Stimulated activated naive CD8-positive, alpha-beta T cell treated with anti-CD3 and anti-CD28 coated beads, Interleukin-15, amount 100 ng/mL, for 72 hours (primary cell): Measurements from ENCODE around the gene MOSMO.

Source experiments
- ATAC-seq: fragments of 150-1000 bp; cut with Tn5 transposase; 2 replicates; pipeline ENCODE4 v1.10.0; 2021; ENCODE audit warnings: mild to moderate bottlenecking, moderate library complexity
- DNase-seq, 2 donors: peaks; one replicate each; pipeline ENCODE4 v3.0.0; 2021 to 2022
- H3K27ac Mint-ChIP-seq, 2 donors: one replicate each; pipeline ENCODE4 v1.8.0; 2022; ENCODE audit warnings: mild to moderate bottlenecking in 2 of 2, mixed read lengths in 2 of 2, moderate library complexity in 2 of 2
- H3K27me3 Mint-ChIP-seq: one replicate; pipeline ENCODE4 v1.8.0; 2022; ENCODE audit warnings: mixed read lengths
- H3K4me1 Mint-ChIP-seq: one replicate; pipeline ENCODE4 v1.8.0; 2022; ENCODE audit warnings: mild to moderate bottlenecking, mixed read lengths
- H3K4me3 Mint-ChIP-seq, 2 donors: one replicate each; pipeline ENCODE4 v1.8.0; 2022; ENCODE audit warnings: mild to moderate bottlenecking in 2 of 2, mixed read lengths in 2 of 2, moderate library complexity in 1 of 2
- H3K9me3 Mint-ChIP-seq, 2 donors: one replicate each; pipeline ENCODE4 v1.8.0; 2022; ENCODE audit warnings: mixed read lengths in 2 of 2

The MOSMO gene

GRCh38 chr16:22007509-22008214 is at the start of gene MOSMO:
MOSMO (plus strand) TSS chr16:22008111; CDS start chr16:22008302, 191 bp downstream.
- no peaks in the 10 kb centered on the region for H3K27me3 Mint-ChIP-seq
- peak within 1 kb of the TSS; percentile 94 to 96 for H3K4me3 Mint-ChIP-seq
- H3K4me1 Mint-ChIP-seq: peaks cover 51% of the 10 kb centered on the region
- DNase-seq (peak; percentile 59 to 60), ATAC-seq (peak; percentile 90)
- H3K9me3 Mint-ChIP-seq: no peaks in the 10 kb centered on the region
- H3K27ac Mint-ChIP-seq: peak within 1 kb of the TSS; percentile 91 to 98

- no peak overlapping the region for H3K4me3 Mint-ChIP-seq
- no peaks in the 10 kb centered on the region for H3K27me3 Mint-ChIP-seq
- H3K4me1 Mint-ChIP-seq: peaks cover 44% of the 10 kb centered on the region
- DNase-seq: no peak
- H3K27ac Mint-ChIP-seq: peak overlapping the region in 1 of 2 donors; percentile 6
- no peaks in the 10 kb centered on the region for H3K9me3 Mint-ChIP-seq
- ATAC-seq: peak; percentile 70
Observed at GRCh38 chr16:21959050-21959449, 48.9 kb upstream of the MOSMO start.

GRCh38 chr16:21962475-21962874 is 45.4 kb upstream of the MOSMO start:
- DNase-seq (no peak), ATAC-seq (no peak)
- H3K9me3 Mint-ChIP-seq: no peaks in the 10 kb centered on the region
- peaks cover 17% of the 10 kb centered on the region for H3K4me1 Mint-ChIP-seq
- no peak overlapping the region for H3K4me3 Mint-ChIP-seq
- no peak overlapping the region for H3K27ac Mint-ChIP-seq
- no peaks in the 10 kb centered on the region for H3K27me3 Mint-ChIP-seq

- no peak for ATAC-seq
- H3K9me3 Mint-ChIP-seq: no peaks in the 10 kb centered on the region
- H3K4me3 Mint-ChIP-seq: no peak overlapping the region
- H3K27me3 Mint-ChIP-seq: no peaks in the 10 kb centered on the region
- DNase-seq: no peak
- H3K27ac Mint-ChIP-seq: no peak overlapping the region
- peaks cover 11% of the 10 kb centered on the region for H3K4me1 Mint-ChIP-seq
Observed at GRCh38 chr16:21963887-21964286, 44.0 kb upstream of the MOSMO start.

- no peak for ATAC-seq
- no peak overlapping the region for H3K4me3 Mint-ChIP-seq
- no peaks in the 10 kb centered on the region for H3K9me3 Mint-ChIP-seq
- no peak for DNase-seq
- H3K27ac Mint-ChIP-seq: no peak overlapping the region
- no peaks in the 10 kb centered on the region for H3K27me3 Mint-ChIP-seq
- H3K4me1 Mint-ChIP-seq: peaks cover 8% of the 10 kb centered on the region
Observed at GRCh38 chr16:21964353-21964752, 43.6 kb upstream of the MOSMO start.

- ATAC-seq (no peak), DNase-seq (no peak)
- Mint-ChIP-seq H3K9me3 (no peaks in the 10 kb centered on the region), H3K4me3 (no peak overlapping the region), H3K4me1 (no peaks in the 10 kb centered on the region), H3K27ac (no peak overlapping the region), H3K27me3 (no peaks in the 10 kb centered on the region)
Observed at GRCh38 chr16:21971856-21972255, 36.1 kb upstream of the MOSMO start.

- Mint-ChIP-seq H3K27me3 (no peaks in the 10 kb centered on the region), H3K4me3 (no peak overlapping the region), H3K4me1 (no peaks in the 10 kb centered on the region), H3K27ac (no peak overlapping the region), H3K9me3 (no peaks in the 10 kb centered on the region)
- DNase-seq: no peak
- no peak for ATAC-seq
Observed at GRCh38 chr16:21973945-21974344, 34.0 kb upstream of the MOSMO start.

- Mint-ChIP-seq H3K27ac (peak overlapping the region in 1 of 2 donors; percentile 88), H3K9me3 (no peaks in the 10 kb centered on the region), H3K4me1 (no peaks in the 10 kb centered on the region), H3K4me3 (no peak overlapping the region), H3K27me3 (no peaks in the 10 kb centered on the region)
- ATAC-seq (no peak), DNase-seq (no peak)
Observed at GRCh38 chr16:21980032-21980431, 27.9 kb upstream of the MOSMO start.

GRCh38 chr16:21982108-21982507 is 25.8 kb upstream of the MOSMO start:
- peak overlapping the region in 1 of 2 donors; percentile 45 for H3K27ac Mint-ChIP-seq
- no peak for DNase-seq
- no peaks in the 10 kb centered on the region for H3K27me3 Mint-ChIP-seq
- no peak overlapping the region for H3K4me3 Mint-ChIP-seq
- H3K4me1 Mint-ChIP-seq: no peaks in the 10 kb centered on the region
- ATAC-seq: no peak
- no peaks in the 10 kb centered on the region for H3K9me3 Mint-ChIP-seq

- H3K9me3 Mint-ChIP-seq: no peaks in the 10 kb centered on the region
- no peaks in the 10 kb centered on the region for H3K4me1 Mint-ChIP-seq
- ATAC-seq (no peak), DNase-seq (no peak)
- no peak overlapping the region for H3K4me3 Mint-ChIP-seq
- no peak overlapping the region for H3K27ac Mint-ChIP-seq
- H3K27me3 Mint-ChIP-seq: no peaks in the 10 kb centered on the region
Observed at GRCh38 chr16:21984062-21984461, 23.8 kb upstream of the MOSMO start.

- Mint-ChIP-seq H3K4me1 (no peaks in the 10 kb centered on the region), H3K4me3 (no peak overlapping the region), H3K9me3 (no peaks in the 10 kb centered on the region), H3K27me3 (no peaks in the 10 kb centered on the region), H3K27ac (no peak overlapping the region)
- DNase-seq (no peak), ATAC-seq (no peak)
Observed at GRCh38 chr16:21985524-21985923, 22.4 kb upstream of the MOSMO start.

GRCh38 chr16:21986692-21987246 is 21.1 kb upstream of the MOSMO start:
- no peak for ATAC-seq
- no peak overlapping the region for H3K4me3 Mint-ChIP-seq
- DNase-seq: no peak
- no peaks in the 10 kb centered on the region for H3K27me3 Mint-ChIP-seq
- H3K9me3 Mint-ChIP-seq: no peaks in the 10 kb centered on the region
- peak overlapping the region in 1 of 2 donors; percentile 30 for H3K27ac Mint-ChIP-seq
- H3K4me1 Mint-ChIP-seq: no peaks in the 10 kb centered on the region

GRCh38 chr16:21987498-21987897 is 20.4 kb upstream of the MOSMO start:
- Mint-ChIP-seq H3K27ac (no peak overlapping the region), H3K4me1 (no peaks in the 10 kb centered on the region), H3K4me3 (no peak overlapping the region), H3K27me3 (no peaks in the 10 kb centered on the region), H3K9me3 (no peaks in the 10 kb centered on the region)
- DNase-seq (no peak), ATAC-seq (no peak)

- Mint-ChIP-seq H3K4me3 (no peak overlapping the region), H3K4me1 (no peaks in the 10 kb centered on the region), H3K9me3 (no peaks in the 10 kb centered on the region), H3K27ac (no peak overlapping the region), H3K27me3 (no peaks in the 10 kb centered on the region)
- DNase-seq (no peak), ATAC-seq (no peak)
Observed at GRCh38 chr16:21989133-21989532, 18.8 kb upstream of the MOSMO start.

- H3K4me1 Mint-ChIP-seq: no peaks in the 10 kb centered on the region
- H3K9me3 Mint-ChIP-seq: no peaks in the 10 kb centered on the region
- H3K27ac Mint-ChIP-seq: no peak overlapping the region
- DNase-seq: no peak
- no peaks in the 10 kb centered on the region for H3K27me3 Mint-ChIP-seq
- no peak for ATAC-seq
- no peak overlapping the region for H3K4me3 Mint-ChIP-seq
Observed at GRCh38 chr16:21989751-21990150, 18.2 kb upstream of the MOSMO start.

GRCh38 chr16:21990381-21990944 is 17.4 kb upstream of the MOSMO start:
- H3K4me3 Mint-ChIP-seq: no peak overlapping the region
- no peaks in the 10 kb centered on the region for H3K9me3 Mint-ChIP-seq
- H3K27ac Mint-ChIP-seq: no peak overlapping the region
- DNase-seq (no peak), ATAC-seq (no peak)
- H3K27me3 Mint-ChIP-seq: no peaks in the 10 kb centered on the region
- no peaks in the 10 kb centered on the region for H3K4me1 Mint-ChIP-seq
